ENCODE measurements around the gene MYOM1.

- TF ChIP-seq ARNT (IDR thresholded peaks at IDR 0.05) (no peak), ELF4 (IDR thresholded peaks at IDR 0.05) (no peak), SP1 (IDR thresholded peaks at IDR 0.05) (no peak), BHLHE40 (IDR thresholded peaks at IDR 0.05; ENCODE audit: borderline replicate concordance) (no peak), FOXM1 (IDR thresholded peaks at IDR 0.05; ENCODE audit: borderline replicate concordance) (no peak), FOXA1 (IDR thresholded peaks at IDR 0.05) (no peak), HDGF (IDR thresholded peaks at IDR 0.05; ENCODE audit: borderline replicate concordance) (no peak), TARDBP (IDR thresholded peaks at IDR 0.05) (no peak), CTBP1 (IDR thresholded peaks at IDR 0.05; ENCODE audit: borderline replicate concordance) (no peak), ZNF384 (IDR thresholded peaks at IDR 0.05) (no peak), L3MBTL2 (conservative IDR thresholded peaks at IDR 0.05) (no peak), LEF1 (IDR thresholded peaks at IDR 0.05; ENCODE audit: borderline replicate concordance) (no peak), SUZ12 (IDR thresholded peaks at IDR 0.05) (no peak)
- TF ChIP-seq, protein P1, sequence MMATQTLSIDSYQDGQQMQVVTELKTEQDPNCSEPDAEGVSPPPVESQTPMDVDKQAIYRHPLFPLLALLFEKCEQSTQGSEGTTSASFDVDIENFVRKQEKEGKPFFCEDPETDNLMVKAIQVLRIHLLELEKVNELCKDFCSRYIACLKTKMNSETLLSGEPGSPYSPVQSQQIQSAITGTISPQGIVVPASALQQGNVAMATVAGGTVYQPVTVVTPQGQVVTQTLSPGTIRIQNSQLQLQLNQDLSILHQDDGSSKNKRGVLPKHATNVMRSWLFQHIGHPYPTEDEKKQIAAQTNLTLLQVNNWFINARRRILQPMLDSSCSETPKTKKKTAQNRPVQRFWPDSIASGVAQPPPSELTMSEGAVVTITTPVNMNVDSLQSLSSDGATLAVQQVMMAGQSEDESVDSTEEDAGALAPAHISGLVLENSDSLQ (IDR thresholded peaks at IDR 0.05), result no peak
Observed at GRCh38 chr18:3170441-3171161, 49.2 kb downstream of the MYOM1 start.
